ENCODE data around the gene DCXR.
"Not testable (repeated sequence)": the region's sequence is repeated elsewhere in the genome, so short reads cannot be mapped to it uniquely, and the experiment has no call there.

DCXR gene

DNA sequence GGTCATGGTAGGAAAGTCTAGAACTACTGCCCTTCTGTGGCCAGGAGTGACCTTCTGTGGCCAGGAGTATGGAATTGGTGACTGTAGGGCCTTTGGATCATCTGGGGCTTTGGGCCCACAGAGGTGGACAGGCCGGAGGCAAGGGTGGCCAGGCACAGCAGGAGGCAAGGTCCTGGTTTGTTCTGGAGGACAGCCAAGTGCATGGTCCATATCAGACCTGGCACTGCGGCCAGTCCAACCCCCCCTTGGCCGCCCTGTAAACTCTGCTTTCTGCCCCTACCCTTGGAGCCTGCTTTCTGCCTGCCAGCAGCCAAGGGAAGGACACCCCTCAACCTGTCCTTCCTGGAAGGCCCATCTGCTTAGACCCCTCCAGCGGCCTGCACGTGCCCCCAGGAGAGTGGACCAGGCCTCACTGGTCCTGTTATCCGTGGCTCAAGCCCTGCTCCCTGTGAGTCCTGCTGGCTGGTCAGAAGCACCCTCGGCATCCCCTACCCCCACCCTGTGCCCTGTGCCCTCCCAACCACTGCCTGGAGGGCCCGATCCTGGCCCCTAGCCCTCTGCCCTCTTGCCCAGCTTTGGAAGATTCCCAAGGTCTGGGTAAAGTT lies 2.3 kb upstream of the DCXR start:
- DNase-seq (ENCODE audit: low read depth) = no peak

DNA sequence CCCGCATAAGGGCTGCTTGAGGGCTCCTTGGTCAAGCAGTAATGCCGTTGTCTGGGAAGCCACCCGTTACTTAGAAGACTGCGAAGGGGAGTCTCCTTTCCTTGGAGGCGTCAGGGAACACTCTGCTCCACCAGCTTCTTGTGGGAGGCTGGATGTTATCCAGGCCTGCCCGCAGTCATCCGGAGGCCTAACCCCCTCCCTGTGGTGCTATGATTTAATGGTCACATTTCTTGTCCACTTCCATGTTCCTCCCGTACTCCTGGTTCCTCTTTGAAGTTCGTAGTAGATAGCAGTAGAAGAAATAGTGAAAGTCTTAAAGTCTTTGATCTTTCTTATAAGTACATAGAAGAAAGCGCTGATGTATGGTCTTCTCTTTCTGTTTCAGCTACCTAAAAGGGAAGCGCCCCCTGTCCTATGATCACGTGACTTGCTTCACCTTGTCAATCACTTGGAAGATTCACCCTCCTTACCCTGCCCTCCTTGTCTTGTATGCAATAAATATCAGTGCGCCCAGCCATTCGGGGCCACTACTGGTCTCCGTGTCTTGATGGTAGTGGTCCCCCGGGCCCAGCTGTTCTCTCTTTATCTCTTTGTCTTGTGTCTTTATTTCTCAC lies 1.4 kb upstream of the DCXR start:
- not testable (repeated sequence) for DNase-seq (ENCODE audit: low read depth)

DNA sequence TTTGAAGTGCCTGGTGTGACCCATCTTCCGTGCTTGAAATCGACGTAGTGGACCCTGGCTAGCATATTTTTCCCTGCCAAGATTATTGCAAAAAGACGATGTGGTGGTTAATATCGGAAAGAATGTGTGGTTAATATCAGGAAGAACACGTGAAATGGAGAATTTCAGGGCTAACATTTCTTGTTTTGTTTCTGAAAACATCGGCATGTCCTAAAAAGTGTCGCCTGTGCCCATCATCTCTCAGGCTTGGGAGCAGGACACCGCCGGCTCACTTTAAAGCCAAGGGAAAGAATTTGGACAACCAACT lies 345 bp upstream of the DCXR start:
- no peak for DNase-seq (ENCODE audit: low read depth)

DNA sequence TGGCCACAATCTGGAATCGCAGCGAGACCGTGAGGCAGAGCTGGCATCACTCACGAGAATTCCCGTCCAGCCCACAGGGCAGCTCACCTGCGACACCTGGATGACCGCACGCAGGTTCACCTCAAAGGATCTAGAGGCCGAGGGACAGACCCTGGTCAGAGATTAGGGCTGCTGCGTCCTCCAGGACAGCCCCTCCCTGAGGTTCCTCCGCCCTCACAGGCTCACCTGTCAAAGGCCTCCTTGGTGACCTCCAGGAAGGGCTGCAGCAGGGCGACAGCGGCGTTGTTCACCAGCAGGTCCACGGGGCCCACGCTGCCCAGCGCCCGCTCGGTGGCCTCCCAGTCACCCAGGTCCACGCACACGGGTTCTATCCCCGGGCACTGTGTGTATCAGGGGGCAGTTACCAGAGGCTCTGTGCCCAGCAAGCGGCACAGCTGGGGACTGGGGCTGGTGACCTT lies 834 bp downstream of the DCXR start:
- no peak for DNase-seq (ENCODE audit: low read depth)

DNA sequence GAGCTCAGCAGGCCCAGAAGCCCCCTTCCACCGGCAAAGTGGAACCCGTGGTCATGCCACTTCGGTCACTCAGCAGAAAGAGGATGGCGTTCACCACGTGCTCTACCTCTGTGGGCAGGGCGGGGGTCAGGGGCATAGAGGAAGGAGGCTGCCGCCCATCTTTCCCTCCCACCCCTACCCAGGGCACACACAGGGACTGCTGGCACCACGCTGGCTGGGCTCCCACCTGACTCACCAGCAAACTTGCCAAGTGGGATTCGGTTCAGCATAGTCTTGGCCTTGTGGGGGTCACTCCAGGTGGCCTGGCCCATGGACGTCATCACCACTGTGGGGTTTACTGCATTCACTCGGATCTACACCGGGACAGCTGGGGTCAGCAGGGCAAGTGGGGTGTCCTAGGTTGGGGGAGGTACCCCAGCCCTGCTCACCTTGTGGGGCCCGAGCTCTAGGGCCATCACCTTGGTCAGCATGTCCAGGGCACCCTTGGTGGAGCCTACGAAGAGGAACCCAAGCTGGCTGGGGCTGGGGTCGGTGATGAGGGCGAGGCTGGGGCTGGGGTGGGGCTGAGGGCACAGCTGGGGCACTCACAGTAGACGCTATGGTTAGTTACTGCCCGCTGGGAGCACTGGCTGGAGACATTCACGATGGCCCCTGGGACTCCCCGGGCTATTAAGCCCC lies 1.4 kb downstream of the DCXR start:
- DNase-seq (ENCODE audit: low read depth) = no peak

DNA sequence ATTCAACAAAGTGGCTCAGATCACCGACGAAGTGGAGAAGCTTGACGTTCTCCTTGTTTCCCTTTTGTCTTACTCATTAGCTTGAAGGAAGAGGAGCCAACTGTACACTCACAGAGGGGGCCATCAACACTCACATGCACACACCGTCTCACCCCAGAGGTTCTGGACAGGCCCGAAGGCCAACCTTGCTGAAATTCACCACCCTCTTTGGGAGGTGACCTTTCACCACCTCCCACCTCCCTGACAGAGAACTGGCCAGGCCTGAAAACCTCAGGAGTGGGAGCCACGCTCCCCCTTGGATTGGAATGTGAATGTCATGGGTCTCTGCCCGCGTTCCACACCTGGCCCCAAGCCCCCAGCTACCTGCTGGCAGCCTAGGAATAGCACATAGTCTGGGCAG lies 2.0 kb downstream of the DCXR start:
- DNase-seq (ENCODE audit: low read depth) = no peak

DNA sequence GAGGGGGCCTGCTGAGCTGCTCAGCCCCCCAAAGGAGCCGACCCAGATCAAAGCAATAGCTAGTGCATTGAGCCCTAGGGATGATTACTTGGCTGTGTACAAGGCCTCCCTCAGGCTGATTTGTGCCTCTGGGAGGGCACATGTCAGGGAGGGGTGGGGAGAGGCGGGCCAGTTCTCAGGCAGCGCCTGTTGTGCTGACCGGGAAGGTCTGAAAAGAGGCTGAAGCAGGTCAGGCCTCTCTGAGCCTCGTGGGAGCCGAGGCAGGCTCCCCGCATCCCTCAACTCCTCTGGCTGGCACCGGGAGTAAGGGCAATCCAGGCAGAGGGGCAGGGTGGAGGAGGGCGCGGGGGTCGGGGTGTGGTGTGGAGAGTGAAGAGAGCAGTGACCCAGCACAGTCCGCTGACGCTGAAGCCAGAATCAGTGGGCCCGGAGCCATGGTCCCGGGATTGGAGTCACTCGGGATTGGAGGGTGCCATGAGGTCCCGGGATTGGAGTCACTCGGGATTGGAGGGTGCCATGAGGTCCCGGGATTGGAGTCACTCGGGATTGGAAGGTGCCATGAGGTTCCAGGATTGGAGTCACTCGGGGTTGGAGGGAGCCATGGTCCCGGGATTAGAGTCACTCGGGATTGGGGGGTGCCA lies 3.0 kb downstream of the DCXR start:
- no peak for DNase-seq (ENCODE audit: low read depth)

DNA sequence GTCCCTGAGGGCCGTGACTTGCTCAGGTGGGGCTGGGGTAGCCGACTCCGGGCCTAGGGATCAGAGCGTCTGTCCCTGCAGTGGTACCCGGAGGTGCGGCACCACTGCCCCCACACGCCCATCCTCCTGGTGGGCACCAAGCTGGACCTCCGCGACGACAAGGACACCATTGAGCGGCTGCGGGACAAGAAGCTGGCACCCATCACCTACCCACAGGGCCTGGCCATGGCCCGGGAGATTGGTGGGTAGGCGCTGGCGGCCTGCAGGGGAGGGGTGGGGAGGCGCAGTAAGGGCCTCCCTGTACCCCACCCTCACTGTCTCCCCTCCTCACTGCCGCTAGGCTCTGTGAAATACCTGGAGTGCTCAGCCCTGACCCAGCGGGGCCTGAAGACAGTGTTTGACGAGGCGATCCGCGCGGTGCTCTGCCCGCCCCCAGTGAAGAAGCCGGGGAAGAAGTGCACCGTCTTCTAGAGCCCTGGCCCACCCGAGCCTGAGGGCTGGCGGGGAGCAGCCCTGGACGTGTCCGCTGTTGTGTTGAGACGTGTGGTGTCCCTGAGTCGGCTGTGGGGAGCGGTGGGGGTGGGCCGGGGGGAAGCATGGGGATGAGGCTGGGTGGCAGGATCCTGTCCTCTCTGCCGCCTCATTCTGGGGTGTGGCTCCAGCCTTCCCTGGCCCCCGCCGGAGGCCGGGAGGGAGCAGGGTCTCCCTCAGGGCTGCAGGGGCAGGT lies 4.0 kb downstream of the DCXR start:
- DNase-seq (ENCODE audit: low read depth) = no peak

DNA sequence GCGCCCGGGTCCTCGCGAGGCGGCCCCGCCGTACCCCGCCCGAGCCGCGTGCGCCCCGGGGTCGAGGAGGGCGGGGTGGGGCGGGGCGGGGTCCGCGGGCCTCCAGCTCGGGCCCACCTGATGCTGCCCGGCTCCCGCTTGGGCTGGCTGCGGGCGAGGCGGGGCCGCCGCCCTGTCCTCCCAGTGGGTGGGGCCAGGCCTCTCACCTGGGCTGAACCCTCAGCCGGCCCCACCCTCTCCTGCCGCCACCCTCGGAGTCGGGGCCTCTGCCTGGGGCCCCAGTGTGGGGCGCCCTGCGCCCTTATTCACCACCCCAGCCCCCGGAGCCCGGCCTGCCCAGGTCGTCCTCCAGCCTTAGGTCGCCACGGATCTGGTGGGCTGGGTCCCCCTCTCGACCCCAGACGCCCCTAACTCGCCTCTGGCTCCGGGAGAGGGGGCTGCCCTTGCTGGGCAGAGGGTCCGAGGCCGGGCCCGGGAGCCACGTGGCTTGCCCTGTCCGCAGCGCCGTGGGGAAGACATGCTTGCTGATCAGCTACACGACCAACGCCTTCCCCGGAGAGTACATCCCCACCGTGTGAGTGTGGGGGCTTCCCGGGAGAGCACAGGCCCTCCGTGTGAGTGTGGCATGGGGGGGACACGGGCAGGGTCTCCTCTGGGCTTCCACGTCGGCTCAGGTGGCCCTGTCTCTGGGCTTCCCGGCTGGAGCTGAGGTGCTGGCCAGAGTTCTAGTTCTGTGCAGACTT lies 5.4 kb downstream of the DCXR start:
- DNase-seq (ENCODE audit: low read depth) = no peak

DNA sequence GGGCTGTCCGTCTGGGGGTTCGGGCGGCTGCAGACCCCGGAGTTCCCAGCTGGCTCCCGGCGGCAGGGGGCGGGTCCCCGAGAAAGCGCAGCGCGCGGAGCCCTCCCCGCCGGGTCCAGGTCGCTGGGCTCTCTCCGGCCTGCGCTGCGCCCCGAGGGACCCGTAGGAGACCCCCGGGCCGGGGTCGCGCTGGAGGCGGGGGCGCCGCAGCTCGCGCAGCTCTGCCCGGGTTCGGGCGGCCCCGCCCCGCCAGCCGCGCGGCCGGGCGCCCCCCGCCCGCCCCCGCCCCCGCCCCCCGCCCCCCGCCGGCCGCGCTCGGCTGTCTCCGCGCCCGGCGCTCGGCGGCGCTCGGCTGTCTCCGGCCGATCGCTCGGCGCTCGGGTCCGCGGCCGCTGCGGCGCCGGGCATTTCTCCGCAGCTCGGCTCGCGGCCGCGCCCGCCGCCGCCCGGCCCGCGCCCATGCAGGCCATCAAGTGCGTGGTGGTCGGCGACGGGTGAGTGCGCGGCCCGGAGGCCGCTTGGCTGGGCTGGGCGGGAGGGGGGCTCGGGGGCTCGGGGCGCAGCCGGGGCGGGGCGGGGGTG lies 6.1 kb downstream of the DCXR start, which contains the start of gene RAC3:
RAC3 (plus strand) TSS at position 376 of the 582 bp plus-strand sequence; CDS start at position 460, 84 bp downstream.
- no peak for DNase-seq (ENCODE audit: low read depth)

DNA sequence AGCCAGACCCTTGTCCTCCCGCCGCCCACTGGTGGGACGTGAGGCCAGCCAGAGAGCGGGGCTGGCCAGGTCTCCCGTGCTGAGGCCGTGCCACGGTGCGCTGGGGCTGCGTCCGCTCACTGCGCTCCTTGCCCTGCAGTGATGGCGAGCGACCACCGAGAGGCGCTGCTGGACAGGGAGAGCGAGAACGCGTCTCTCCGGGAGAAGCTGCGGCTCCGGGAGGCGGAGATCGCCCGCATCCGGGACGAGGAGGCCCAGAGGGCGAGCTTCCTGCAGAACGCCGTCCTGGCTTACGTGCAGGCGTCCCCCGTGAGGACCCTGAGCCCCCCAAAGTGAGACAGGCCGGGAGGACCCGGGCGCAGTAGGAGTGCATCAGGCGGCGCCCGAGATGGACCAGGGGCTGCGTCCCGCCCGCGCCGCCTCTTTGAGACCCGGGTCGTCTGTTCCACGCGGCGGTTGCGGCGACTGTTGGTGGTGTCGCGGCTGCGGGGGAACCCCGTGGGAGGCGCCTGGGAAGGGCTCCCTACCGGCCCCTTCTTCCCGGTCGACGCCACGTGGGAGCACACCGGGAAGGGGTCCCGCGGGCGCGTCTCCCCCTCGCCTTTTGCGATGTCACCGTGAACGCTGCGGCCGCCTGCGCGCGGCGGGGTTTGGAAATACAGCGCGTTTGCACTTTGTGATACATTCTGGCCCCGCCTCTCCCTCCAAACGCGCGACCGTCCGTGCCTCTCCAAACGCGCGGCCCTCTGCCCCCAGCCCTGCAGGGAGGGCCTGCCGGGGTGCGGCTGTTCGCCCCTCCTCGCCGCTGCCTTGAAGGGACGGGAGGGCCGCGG lies 6.8 kb downstream of the DCXR start:
- no peak for DNase-seq (ENCODE audit: low read depth)

DNA sequence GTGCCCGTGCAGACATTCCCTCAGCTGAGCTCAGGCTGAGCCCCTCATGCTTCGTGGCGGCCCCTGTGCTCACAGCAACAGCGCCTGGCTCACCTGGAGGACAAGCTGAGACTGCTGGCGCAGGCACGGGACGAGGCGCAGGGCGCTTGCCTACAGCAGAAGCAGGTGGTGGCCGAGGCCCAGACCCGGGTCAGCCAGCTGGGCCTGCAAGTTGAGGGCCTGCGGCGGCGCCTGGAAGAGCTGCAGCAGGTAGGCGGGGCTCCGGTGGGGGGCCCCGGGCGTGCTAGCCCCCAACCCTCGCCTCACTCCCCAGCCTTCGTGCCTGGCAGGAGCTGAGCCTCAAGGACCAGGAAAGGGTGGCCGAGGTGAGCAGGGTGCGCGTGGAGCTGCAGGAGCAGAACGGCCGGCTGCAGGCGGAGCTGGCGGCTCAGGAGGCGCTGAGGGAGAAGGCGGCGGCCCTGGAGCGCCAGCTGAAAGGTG lies 7.5 kb downstream of the DCXR start:
- DNase-seq (ENCODE audit: low read depth) = no peak

DNA sequence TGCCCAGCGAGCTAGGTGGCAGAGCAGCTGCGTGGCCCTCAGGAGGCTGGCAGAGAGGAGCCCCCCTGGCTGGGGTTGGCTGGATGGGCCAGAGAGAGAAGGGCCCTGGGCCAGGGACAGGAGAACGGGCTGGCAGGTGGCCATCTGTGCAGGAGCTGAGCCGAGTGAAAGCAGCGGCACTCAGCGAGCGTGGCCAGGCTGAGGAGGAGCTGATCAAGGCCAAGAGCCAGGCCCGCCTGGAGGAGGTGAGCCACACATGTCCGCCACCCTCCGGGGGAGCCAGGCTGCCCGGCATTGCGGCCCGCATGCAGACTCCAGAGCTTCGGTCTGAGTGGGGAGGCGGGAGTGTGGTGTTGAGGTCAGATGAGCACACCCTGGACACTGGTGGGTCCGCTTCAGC lies 8.1 kb downstream of the DCXR start:
- DNase-seq (ENCODE audit: low read depth) = no peak

DNA sequence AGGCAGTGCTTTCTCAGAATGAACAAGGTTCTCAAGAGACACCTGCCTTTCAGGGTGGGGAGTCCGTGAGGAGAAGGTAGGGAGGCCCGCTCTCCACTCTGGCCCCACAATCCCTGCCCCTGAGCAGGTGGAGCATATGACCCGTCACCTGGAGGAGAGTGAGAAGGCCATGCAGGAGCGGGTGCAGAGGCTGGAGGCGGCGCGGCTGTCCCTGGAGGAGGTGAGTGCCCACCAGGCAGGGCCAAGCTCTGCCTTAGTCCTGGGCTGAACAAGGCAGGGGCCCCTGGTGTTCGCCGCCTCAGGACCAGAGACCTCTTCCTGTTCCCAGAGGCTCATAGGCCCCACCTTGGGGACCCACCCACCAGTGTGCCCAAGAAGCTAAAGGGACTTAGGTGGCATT lies 8.5 kb downstream of the DCXR start:
- DNase-seq (ENCODE audit: low read depth) = no peak

DNA sequence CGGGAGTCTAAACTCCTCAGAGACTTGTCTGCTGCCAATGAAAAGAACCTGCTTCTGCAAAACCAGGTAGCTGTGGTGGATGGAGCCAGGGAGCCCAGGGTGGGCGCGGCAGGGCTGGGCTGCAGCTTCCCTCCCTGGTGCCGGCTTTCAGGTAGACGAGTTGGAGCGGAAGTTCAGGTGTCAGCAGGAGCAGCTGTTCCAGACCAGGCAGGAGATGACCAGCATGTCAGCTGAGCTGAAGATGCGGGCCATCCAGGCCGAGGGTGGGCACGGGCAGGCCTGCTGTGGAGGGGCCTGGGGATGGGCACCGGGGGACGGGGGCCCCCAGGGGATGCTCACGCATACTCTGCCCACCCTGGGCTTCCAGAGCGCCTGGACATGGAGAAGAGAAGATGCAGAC lies 9.3 kb downstream of the DCXR start:
- no peak for DNase-seq (ENCODE audit: low read depth)

DNA sequence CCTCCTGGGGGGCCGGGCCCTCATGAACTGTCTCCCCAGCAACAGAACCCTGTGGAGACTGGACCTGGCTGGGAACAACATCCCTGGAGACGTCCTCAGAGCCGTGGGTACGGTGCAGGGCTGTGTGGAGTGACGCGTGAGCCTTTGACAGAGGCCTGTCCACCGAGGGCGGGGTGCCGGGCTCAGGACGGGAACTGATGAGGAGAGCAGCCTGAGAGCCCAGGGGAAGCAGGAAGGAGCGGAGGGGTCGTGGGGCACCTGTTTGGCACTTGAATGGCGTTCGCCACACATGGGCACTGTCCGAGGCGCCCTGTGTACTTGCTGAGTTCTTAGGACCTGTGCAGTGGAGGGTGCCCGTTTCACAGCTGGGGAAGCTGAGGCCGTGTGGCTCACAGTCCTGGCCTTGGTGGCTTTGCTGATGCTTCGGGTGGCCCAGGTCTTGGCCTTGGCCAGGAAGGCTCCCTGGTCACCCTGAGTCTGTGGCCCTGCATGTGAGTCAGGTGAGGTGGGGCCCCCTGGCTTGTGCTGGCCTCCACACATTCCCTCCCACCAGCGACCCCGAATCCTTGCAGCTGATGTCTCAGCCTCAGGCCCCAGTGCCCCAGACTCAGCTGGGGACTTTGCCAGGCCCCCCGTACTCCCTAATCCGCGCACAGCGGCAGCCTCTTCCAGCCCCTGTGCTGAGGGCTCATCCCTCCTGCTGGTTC lies 11.9 kb downstream of the DCXR start:
- no peak for DNase-seq (ENCODE audit: low read depth)

DNA sequence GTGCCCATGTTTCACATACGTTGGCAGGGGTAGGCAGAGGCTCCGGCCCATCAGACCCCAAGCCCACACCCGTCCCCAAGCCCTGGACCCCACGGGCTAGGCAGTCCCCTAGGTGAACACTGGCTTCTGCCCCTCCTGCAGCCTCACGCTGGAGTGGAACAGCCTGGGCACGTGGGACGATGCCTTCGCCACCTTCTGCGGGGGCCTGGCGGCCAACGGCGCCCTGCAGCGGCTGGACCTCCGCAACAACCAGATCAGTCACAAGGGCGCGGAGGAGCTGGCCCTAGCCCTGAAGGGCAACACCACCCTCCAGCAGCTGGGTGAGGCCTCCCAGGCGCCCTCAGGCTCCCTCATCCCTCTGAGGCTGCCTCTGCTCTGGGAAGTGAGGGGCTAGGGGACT lies 12.6 kb downstream of the DCXR start:
- DNase-seq (ENCODE audit: low read depth) = no peak

DNA sequence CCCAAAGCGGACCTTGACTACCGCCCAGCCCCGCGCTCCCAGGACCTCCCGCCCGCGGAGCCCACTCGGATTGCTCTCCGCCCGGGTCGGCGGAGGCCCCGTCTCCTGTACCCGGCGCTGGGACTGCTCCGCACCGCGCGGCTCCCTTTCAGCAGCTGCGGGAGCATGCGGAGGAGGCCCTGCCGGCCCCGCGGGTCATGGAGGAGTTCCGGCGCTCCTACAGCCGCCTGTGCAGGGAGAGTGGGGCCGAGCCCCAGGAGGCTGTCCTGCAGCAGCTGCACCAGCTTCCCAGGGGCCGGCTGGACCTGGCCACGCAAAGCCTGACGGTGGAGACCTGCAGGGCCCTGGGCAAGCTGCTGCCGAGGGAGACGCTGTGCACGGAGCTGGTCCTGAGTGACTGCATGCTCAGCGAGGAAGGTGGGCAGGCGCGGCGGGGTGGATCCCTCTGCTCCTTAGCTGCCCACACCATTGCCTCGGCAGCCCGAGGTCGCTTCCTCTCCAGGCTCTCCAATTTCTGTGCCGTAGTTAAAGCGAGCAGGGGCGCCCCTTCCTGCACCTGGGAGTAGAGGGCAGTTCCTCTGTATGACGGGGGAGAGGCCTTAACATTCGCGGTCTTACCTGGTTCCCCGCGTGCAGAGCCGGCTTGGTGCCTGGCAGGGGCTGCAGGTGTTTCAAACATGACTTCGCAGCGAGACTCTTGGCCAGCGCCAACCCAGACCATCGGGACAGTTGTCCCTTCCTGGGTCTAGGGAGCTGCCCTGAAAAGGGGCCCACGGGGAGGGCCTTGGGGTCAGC lies 13.9 kb downstream of the DCXR start:
- no peak for DNase-seq (ENCODE audit: low read depth)

DNA sequence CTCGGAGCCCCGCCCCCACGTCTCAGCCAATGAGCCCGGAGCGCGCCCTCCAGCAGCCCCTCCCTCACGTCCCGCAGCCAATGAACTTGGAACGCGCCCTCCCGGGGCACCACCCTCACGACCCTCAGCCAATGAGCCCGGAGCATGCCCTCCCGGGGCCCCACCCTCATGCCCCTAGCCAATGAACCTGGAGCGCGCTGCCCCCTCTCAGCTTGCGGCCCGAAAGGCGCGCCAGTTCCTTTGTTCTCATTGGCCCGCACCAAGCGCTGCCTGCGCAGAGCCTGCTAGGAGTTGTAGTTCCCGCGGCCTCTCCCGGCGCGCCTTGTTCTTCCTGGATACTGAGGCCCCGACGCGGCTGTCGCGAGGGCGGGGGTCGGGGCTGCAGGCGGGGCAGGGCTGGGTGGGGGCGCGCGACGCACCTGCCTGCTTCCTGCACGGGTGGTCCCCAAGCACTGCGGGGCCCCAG lies 14.5 kb downstream of the DCXR start, which contains the start of gene LRRC45:
LRRC45 (plus strand) TSS at position 325 of the 466 bp plus-strand sequence. CDS start 339 bp downstream, outside the sequence.
- no peak for DNase-seq (ENCODE audit: low read depth)
